GM10266 (cell line): ENCODE measurements around the gene PRR29.

Experiments
- DNase-seq: peaks from one replicate; pipeline ENCODE4 v3.0.0; 2012; ENCODE audit errors: extremely low spot score
- CTCF ChIP-seq: IDR thresholded peaks from 2 replicates; pipeline ENCODE4 v1.5.1; 2012; ENCODE audit warnings: mild to moderate bottlenecking, low read depth; ENCODE audit not compliant: control insufficient read depth, insufficient read depth; ENCODE audit errors: missing control alignments

The PRR29 gene

GRCh38 chr17:63984651-63985386 is 13.3 kb upstream of the PRR29 start:
- DNase-seq = no peak
- no peak for TF ChIP-seq CTCF

GRCh38 chr17:63985387-63986140 is 12.6 kb upstream of the PRR29 start:
- no peak for DNase-seq
- peak; percentile 9 for TF ChIP-seq CTCF

- TF ChIP-seq CTCF = no peak
- no peak for DNase-seq
Observed at GRCh38 chr17:63986821-63987220, 11.3 kb upstream of the PRR29 start.

GRCh38 chr17:63987221-63988126 is 10.7 kb upstream of the PRR29 start:
- no peak for DNase-seq
- TF ChIP-seq CTCF = no peak

GRCh38 chr17:63988127-63988478 is 10.0 kb upstream of the PRR29 start:
- no peak for TF ChIP-seq CTCF
- DNase-seq = no peak

- DNase-seq = no peak
- no peak for TF ChIP-seq CTCF
Observed at GRCh38 chr17:63988741-63989621, 9.2 kb upstream of the PRR29 start.
